Epithelial cell of proximal tubule (primary cell): ENCODE data around the gene NET1. TPM values are rescaled to one million over a fixed set of nuclear protein-coding genes. Genes with fewer than 3 reads are reported as not detected.

Experiments used
- DNase-seq: peaks from one replicate; pipeline ENCODE4 v3.0.0-alpha.2; 2011; ENCODE audit warnings: low read depth
- H3K4me3 ChIP-seq: 2 replicates; pipeline ENCODE4 v1.5.1; 2011; ENCODE audit warnings: low read depth, mild to moderate bottlenecking, low read length
- CTCF ChIP-seq: conservative IDR thresholded peaks from 2 replicates; pipeline ENCODE4 v1.5.1; 2012; ENCODE audit warnings: low read depth, mild to moderate bottlenecking, low read length
- total RNA-seq: library from RNA; depleted of rRNA; stranded (reverse); fragments of >200 nt; gene quantifications from 2 replicates; pipeline ENCODE4 v1.2.3, GENCODE V29; 2015

NET1 gene
- total RNA-seq, 1 donor from 2014 or later: 122 TPM

GRCh38 chr10:5482016-5482415 is 69.7 kb downstream of the NET1 start:
- no peak overlapping the region for H3K4me3 ChIP-seq
- TF ChIP-seq CTCF: no peak
- no peak for DNase-seq

- TF ChIP-seq CTCF: no peak
- no peak overlapping the region for H3K4me3 ChIP-seq
- no peak for DNase-seq
Observed at GRCh38 chr10:5484205-5484604, 71.8 kb downstream of the NET1 start.

- DNase-seq: no peak
- H3K4me3 ChIP-seq: no peak overlapping the region
- no peak for TF ChIP-seq CTCF
Observed at GRCh38 chr10:5485290-5485689, 72.9 kb downstream of the NET1 start.

GRCh38 chr10:5485948-5486852 is 73.8 kb downstream of the NET1 start:
- H3K4me3 ChIP-seq: no peak overlapping the region
- DNase-seq: no peak
- TF ChIP-seq CTCF: no peak

GRCh38 chr10:5486853-5487235 is 74.5 kb downstream of the NET1 start:
- TF ChIP-seq CTCF: no peak

GRCh38 chr10:5488272-5489161 is 76.2 kb downstream of the NET1 start:
- no peak for TF ChIP-seq CTCF
- no peak for DNase-seq
- no peak overlapping the region for H3K4me3 ChIP-seq

More at GRCh38 chr10:5486853-5487235, 74.5 kb downstream of the NET1 start:
- H3K4me3 ChIP-seq: no peak overlapping the region
- no peak for DNase-seq
